ENCODE measurements around the gene DLX6.

GRCh38 chr7:97005183-97006054 lies at the start of gene DLX6:
- TF ChIP-seq CTCF (IDR thresholded peaks at IDR 0.05; ENCODE audit: borderline replicate concordance, extremely low read depth, low read length, poor library complexity, severe bottlenecking): no peak
- TF ChIP-seq EZH2 (IDR thresholded peaks at IDR 0.05; ENCODE audit: borderline replicate concordance, low read depth, low read length, severe bottlenecking): no peak

Data from DND-41 (cell line).